Panc1 (cell line): ENCODE results near the gene EXD3.

Experiments
- CTCF ChIP-seq: fragments of 450-650 bp; IDR thresholded peaks from 2 replicates; pipeline ENCODE4 v1.5.1; 2017; ENCODE audit warnings: mild to moderate bottlenecking
- POLR2AphosphoS5 ChIP-seq: IDR thresholded peaks from 2 replicates; pipeline ENCODE4 v1.6.1; 2012; ENCODE audit warnings: mild to moderate bottlenecking, low read depth, low read length, moderate library complexity
- REST ChIP-seq, 2 experiments: IDR thresholded peaks; 2 replicates each; pipeline ENCODE4 v1.6.1; 2011 to 2012; ENCODE audit warnings: low read depth in 2 of 2, control low read depth in 1 of 2, low read length in 1 of 2, mild to moderate bottlenecking in 1 of 2, moderate library complexity in 1 of 2; ENCODE audit not compliant: insufficient read depth in 1 of 2
- SIN3A ChIP-seq: IDR thresholded peaks from 2 replicates; pipeline ENCODE4 v1.6.1; 2012; ENCODE audit warnings: low read depth, mild to moderate bottlenecking, low read length, moderate library complexity, borderline replicate concordance; ENCODE audit not compliant: insufficient read depth
- TCF7L2 ChIP-seq: IDR thresholded peaks from 2 replicates; pipeline ENCODE4 v1.6.1; 2011; ENCODE audit warnings: mild to moderate bottlenecking, low read depth, low read length, inconsistent platforms

DNA sequence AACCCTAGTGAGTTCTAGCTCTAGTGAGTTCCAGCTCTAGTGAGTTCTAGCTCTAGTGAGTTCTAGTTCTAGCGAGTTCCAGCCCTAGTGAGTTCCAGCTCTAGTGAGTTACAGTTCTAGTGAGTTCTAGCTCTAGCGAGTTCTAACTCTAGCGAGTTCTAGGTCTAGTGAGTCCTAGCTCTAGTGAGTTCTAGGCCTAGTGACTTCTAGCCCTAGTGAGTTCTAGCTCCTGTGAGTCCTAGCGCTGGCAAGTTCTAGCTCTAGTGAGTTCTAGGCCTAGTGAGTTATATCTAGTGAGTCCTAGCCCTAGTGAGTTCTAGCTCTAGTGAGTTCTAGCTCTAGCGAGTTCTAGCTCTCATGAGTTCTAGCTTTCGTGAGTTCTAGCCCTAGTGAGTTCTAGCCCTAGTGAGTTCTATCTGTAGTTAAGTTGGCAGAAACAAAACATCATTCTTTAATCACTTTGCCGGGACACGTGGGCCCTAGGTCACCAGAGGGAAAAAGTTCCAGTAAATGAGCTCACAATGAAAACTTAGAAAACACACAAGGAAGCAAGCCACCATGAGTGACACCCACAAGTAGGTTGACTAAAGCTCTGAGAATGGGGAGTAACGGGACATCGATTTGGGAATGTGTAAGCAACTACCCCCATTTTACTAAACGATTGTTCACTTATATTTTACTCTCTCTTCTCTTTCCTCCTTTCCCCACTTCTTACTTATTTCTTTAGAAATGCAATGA lies 47.5 kb downstream of the EXD3 start:
- TF ChIP-seq CTCF (no peak), TCF7L2 (no peak), REST (IDR thresholded peaks at IDR 0.05; ENCODE audit: insufficient read depth in 1 of 2, low read depth in 2 of 2, low read length in 1 of 2) (no peak), POLR2AphosphoS5 (no peak), SIN3A (no peak)
